SK-N-MC (cell line): ENCODE data around the gene GNPTAB.

Experiments used
- EZH2 ChIP-seq: fragments of 200-600 bp; sonication (generic); IDR thresholded peaks from one replicate; pipeline ENCODE4 v1.6.1; 2017; ENCODE audit warnings: antibody characterized with exemption
- FOXP2 ChIP-seq: optimal IDR thresholded peaks from 2 replicates; pipeline ENCODE3; 2011; ENCODE audit warnings: mild to moderate bottlenecking, moderate library complexity; ENCODE audit not compliant: insufficient read depth; ENCODE audit errors: extremely low read length, control extremely low read depth
- POLR2AphosphoS5 ChIP-seq: IDR thresholded peaks from 2 replicates; pipeline ENCODE4 v1.6.1; 2012; ENCODE audit warnings: mild to moderate bottlenecking, low read depth, low read length, borderline replicate concordance

DNA sequence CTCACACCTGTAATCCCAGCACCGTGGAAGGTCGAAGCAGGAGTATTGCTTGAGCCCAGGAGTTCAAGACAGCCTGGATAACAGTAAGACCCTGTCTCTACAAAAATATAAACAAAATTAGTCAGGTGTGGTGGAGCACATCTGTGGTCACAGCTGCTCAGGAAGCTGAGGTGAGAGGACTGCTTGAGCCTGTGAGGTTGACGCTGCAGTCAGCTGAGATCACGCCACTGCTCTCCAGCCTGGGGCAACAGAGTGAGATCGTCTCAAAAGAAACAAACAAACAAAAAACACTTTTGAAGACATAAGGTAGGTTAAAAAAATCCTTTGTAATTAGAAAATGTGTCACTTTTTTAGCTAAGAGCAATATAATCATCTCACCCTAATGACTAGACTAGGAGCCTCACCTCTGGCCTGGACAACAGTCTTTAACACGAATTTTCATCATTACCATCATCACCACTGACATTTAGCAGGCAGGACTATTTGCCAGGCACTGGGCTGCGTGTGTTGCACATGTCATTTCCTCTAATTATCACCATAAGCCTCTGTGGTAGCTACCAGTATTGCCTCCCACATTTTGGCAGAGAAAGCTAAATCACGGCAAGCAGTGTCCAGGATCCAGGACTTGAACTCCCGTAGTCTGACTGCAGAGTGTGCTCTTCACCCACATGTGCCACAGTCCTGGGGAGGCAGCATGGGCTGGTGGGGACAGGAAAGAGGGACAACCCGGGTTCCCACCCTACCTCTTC lies 86.9 kb downstream of the GNPTAB start:
- TF ChIP-seq POLR2AphosphoS5 = no peak
- no peak for TF ChIP-seq EZH2
- TF ChIP-seq FOXP2 = no peak
